Gastroesophageal sphincter (tissue), 3 donors: Measurements from ENCODE around the gene KIAA1210.

Experiments
- CTCF ChIP-seq, 4 experiments: fragments of 200-600 bp in 2 of 4; fragments of 450-650 bp in 2 of 4; sonication (generic) in 1 of 4; IDR thresholded peaks; one replicate each; pipeline ENCODE4 v1.5.1; 2017 to 2019; ENCODE audit warnings: antibody characterized with exemption in 4 of 4, mild to moderate bottlenecking in 2 of 4, moderate library complexity in 2 of 4
- EP300 ChIP-seq: sonication (generic); formaldehyde crosslinking; IDR thresholded peaks from one replicate; pipeline ENCODE4 v1.6.1; 2017; ENCODE audit warnings: antibody characterized with exemption, mild to moderate bottlenecking
- POLR2A ChIP-seq, 2 donors: fragments of 450-650 bp; IDR thresholded peaks; one replicate each; pipeline ENCODE4 v1.6.1; 2017; ENCODE audit warnings: antibody characterized with exemption in 2 of 2, mild to moderate bottlenecking in 2 of 2, moderate library complexity in 1 of 2
- POLR2AphosphoS5 ChIP-seq: sonication (generic); formaldehyde crosslinking; IDR thresholded peaks from one replicate; pipeline ENCODE4 v1.6.1; 2017; ENCODE audit warnings: antibody characterized with exemption

- TF ChIP-seq CTCF (IDR thresholded peaks at IDR 0.05) (no peak), POLR2A (IDR thresholded peaks at IDR 0.05) (no peak), POLR2AphosphoS5 (no peak), EP300 (no peak)
Measured at GRCh38 chrX:119089619-119090018, 38.0 kb downstream of the KIAA1210 start.
